GM12865 (cell line): ENCODE measurements around the gene CLDN20.

Source experiments
- DNase-seq: peaks from one replicate; pipeline ENCODE4 v3.0.0; 2010; ENCODE audit warnings: low read depth
- H3K4me3 ChIP-seq: 2 replicates; pipeline ENCODE4 v1.5.1; 2011; ENCODE audit warnings: mild to moderate bottlenecking, low read depth, low read length, control low read depth
- TF ChIP-seq, protein P1 (sequence below): IDR thresholded peaks from 2 replicates; pipeline ENCODE4 v1.5.1; 2011; ENCODE audit warnings: low read length, control low read depth, low read depth, inconsistent platforms; ENCODE audit not compliant: insufficient read depth; ENCODE audit errors: missing control alignments

CLDN20 gene

DNA sequence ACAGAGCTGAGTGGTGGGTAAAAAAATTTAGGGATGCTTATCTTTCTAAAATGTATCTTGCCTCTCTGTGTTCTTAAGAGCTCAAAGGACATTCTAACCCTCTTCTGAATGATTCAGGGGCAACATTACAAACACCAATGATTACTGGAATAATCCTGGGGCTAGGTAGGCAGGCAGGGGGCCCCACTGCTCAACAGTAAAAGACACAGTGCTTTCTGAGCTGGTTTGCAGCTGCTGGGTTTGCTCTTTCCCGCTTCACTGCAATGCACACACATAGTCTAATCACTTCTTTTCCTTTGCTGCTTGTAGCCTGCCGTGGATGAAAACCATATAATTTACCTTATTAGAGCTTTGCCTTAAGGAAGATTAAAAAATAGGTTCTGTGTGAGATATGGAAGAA, 23.9 kb downstream of the CLDN20 start:
- H3K4me3 ChIP-seq: no peak overlapping the region
- TF ChIP-seq, protein P1, sequence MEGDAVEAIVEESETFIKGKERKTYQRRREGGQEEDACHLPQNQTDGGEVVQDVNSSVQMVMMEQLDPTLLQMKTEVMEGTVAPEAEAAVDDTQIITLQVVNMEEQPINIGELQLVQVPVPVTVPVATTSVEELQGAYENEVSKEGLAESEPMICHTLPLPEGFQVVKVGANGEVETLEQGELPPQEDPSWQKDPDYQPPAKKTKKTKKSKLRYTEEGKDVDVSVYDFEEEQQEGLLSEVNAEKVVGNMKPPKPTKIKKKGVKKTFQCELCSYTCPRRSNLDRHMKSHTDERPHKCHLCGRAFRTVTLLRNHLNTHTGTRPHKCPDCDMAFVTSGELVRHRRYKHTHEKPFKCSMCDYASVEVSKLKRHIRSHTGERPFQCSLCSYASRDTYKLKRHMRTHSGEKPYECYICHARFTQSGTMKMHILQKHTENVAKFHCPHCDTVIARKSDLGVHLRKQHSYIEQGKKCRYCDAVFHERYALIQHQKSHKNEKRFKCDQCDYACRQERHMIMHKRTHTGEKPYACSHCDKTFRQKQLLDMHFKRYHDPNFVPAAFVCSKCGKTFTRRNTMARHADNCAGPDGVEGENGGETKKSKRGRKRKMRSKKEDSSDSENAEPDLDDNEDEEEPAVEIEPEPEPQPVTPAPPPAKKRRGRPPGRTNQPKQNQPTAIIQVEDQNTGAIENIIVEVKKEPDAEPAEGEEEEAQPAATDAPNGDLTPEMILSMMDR: no peak
- no peak for DNase-seq

DNA sequence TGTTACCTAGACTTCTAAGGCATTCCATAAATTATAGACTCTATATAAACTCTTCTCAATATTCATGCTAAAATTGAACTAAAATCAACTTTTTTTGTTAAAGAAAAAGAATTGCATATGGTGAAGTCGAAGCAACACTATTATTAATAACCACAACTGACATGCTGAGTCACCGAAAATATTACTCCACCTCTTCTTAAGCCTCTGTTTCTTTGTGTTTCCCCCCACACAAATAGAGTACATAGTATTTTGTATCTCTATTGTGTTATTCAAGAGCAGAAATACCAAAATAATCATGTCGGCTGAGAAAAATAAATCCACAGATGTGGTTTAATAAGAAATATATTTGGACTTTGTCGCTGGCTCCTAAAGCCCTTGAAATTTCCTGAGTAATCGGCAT, 26.7 kb downstream of the CLDN20 start:
- H3K4me3 ChIP-seq: no peak overlapping the region
- TF ChIP-seq, protein P1: no peak
- no peak for DNase-seq

DNA sequence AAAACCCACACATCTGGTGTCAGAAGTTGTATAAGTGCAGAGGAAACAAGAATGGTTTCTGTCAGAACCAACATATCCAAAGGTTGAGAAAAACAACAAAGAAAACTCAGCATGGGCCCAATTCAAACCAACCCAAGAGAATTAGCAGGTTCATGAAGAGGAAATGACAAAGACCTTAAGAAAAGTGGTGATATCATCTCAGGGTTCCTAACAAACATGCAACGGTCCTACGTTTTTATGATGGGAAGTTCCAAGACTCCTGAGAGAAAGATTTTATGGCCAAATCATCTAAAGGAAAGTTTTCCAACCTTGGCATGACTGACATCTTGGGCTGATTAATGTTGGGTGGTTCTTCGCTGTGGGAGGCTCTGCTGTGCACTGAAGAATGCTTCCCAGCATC, 27.5 kb downstream of the CLDN20 start:
- DNase-seq: no peak
- TF ChIP-seq, protein P1: no peak
- no peak overlapping the region for H3K4me3 ChIP-seq

DNA sequence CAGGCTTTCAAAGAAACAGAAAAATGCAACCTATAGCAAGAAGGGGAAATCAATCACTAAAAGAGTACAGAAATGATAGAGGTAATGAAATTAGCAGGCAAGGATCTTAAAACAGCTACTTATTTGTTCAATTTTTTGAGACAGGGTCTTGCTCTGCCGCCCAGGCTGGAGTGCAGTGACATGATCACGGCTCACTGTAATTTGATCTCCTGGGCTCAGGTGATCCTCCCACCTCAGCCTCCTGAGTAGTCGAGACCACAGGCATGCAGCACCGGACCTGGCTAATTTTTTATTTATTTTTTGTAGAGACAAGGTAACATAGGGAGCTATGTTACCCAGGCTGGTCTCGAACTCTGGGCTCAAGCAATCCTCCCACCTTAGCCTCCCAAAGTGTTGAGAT, 28.9 kb downstream of the CLDN20 start:
- H3K4me3 ChIP-seq: no peak overlapping the region
- no peak for DNase-seq
- TF ChIP-seq, protein P1: no peak

DNA sequence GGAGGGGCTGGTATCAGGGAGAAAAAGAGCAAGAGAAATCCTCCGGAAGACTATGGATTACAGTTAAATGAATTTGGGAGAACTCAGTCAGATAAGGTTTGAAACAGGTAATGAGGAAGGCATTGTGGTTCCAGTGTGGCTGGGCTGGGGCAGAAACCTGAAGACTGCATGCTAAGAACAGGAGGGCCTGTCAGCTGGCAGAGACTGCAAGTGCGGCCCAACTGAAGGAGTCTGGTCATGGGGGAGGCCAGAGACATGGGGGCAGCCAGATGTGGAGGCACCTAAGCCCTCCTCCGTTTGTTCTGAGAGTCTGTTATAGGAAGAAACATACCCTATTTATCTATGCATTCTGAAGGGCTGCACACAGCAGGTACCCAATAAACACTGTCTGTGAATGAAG, 33.9 kb downstream of the CLDN20 start:
- DNase-seq: no peak
- TF ChIP-seq, protein P1: no peak
- no peak overlapping the region for H3K4me3 ChIP-seq

DNA sequence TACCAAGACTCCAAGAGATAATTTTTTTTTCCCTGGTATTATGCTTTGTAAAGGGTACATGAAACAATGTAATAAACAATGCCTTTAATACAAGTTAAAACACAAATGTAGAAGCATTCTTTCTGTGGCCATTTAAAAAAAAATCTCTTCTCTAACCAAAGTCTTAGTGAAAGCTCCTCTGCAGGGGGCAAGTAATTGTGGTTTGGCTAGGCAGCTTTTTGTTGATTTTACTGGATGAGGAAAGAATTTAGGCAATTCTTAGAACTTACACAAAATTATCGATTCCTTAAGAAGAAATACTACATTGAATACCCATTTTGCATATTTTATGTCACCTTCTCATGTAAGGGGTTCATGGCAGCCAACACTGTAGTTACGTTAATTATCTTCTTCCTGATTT, 38.1 kb downstream of the CLDN20 start:
- TF ChIP-seq, protein P1: no peak

DNA sequence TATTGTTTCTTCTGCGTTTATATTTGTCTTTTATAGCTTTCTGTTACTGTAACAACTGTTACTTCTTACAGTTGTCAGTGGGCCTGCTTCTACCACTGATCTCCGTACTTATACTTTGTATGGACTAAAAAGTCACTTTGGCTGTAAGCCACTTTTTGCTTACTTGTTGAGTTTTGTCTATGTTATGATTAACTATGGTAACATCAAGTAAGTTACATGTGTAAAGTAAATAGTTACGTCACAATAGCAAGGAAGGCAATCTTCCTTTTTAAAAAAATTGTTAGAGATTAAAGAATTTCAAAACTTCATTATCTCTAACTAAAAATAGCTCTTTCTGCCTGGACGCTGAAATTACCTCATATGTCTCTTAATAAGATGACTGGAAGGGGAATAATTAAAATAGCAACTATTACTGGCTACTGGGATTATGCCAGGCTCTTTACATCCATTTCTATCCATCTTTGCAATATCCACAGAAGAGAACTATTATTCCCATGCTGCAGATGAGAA, 39.6 kb downstream of the CLDN20 start:
- DNase-seq: no peak
- H3K4me3 ChIP-seq: no peak overlapping the region
- TF ChIP-seq, protein P1: no peak

More for the DNA sequence above, 38.1 kb downstream of the CLDN20 start:
- DNase-seq: no peak
- H3K4me3 ChIP-seq: no peak overlapping the region
